Superior temporal gyrus (tissue), 1 donor: ENCODE data around the gene TRANK1.
"Not testable (repeated sequence)": the region's sequence is repeated elsewhere in the genome, so short reads cannot be mapped to it uniquely, and the experiment has no call there.

Experiments
- DNase-seq: peaks from one replicate; pipeline ENCODE4 v3.0.0-alpha.2; 2016; ENCODE audit errors: extremely low spot score

The TRANK1 gene

GRCh38 chr3:36892457-36893136 lies 52.3 kb downstream of the TRANK1 start:
- DNase-seq = no peak

DNA sequence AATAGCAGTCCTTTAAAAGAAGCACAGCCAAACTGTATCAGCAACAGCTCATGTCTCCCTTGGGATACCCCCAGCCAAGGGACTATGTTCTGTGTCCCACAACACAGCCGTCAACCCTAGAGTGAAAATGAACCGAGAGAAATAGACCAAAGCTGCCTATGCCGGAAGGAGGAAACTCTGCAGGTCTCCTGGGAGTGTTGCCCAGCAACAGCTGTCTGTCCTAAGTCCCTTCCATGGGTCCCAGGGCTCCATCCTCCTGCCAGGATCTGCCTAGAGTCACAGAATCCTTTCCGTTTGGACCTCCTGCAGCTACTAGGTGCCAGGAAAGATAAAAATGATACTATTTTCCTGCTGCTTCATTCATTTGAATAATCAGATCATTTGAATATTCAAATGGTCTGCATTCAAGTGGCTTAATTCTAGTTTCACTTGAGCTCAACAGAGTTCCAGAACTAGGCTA lies 53.1 kb downstream of the TRANK1 start:
- no peak for DNase-seq

- DNase-seq = not testable (repeated sequence)
Measured at GRCh38 chr3:36891097-36891496, 53.8 kb downstream of the TRANK1 start.

GRCh38 chr3:36890261-36890660 lies 54.6 kb downstream of the TRANK1 start:
- no peak for DNase-seq

DNA sequence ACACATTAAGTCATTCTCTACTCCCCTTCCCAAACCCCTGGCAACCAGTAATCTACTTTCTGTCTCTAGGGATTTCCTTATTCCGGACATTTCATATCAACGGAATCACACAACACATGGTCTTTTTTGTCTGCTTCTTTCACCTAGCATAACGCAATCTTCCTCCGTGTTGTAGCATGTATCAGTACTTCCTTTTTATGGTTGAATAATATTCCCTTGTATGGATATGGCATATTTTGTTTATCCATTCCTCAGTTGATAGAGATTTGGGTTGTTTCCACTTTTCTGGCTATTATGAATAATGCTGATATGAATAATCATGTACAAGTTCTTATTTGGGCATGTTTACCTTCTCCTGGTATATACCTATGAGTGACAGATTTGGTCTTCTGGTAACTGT lies 63.1 kb downstream of the TRANK1 start:
- no peak for DNase-seq

GRCh38 chr3:36879842-36880241 lies 65.0 kb downstream of the TRANK1 start:
- DNase-seq = not testable (repeated sequence)

DNA sequence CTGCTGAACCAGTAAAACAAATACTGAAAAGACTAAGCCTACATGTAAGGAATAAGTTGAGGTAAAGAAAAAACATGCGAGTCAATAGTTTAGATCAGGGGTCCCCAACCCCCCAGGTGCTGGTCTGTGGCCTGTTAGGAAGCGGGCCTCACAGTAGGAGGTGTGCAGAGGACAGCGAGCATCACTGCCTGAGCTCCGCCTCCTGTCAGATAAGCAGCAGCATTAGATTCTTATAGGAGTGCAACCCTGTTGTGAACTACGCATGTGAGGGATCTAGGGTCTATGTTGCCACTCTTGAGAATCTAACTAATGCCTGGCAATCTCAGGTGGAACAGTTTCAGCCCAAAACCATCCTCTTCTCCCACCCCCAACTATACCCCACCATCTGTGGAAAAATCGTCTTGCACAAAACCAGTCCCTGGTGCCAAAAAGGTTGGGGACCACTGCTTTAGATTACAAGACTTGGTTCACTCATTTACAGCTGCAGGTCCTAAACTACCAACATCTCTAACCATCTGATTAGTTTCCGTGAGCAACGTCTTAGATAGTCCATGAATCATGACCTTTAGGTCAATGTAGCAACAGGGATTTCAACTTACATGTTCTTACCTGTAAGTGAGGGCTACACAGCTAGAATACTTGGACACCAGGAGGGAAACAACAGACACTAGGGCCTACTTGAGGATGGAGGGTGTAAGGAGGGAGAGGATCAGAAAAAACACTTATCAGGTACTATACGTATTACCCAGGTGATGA lies 66.7 kb downstream of the TRANK1 start:
- DNase-seq = no peak

GRCh38 chr3:36876181-36876936 lies 68.5 kb downstream of the TRANK1 start:
- DNase-seq = no peak

- no peak for DNase-seq
Measured at GRCh38 chr3:36875397-36875796, 69.5 kb downstream of the TRANK1 start.

- DNase-seq = no peak
Measured at GRCh38 chr3:36874424-36874823, 70.4 kb downstream of the TRANK1 start.

DNA sequence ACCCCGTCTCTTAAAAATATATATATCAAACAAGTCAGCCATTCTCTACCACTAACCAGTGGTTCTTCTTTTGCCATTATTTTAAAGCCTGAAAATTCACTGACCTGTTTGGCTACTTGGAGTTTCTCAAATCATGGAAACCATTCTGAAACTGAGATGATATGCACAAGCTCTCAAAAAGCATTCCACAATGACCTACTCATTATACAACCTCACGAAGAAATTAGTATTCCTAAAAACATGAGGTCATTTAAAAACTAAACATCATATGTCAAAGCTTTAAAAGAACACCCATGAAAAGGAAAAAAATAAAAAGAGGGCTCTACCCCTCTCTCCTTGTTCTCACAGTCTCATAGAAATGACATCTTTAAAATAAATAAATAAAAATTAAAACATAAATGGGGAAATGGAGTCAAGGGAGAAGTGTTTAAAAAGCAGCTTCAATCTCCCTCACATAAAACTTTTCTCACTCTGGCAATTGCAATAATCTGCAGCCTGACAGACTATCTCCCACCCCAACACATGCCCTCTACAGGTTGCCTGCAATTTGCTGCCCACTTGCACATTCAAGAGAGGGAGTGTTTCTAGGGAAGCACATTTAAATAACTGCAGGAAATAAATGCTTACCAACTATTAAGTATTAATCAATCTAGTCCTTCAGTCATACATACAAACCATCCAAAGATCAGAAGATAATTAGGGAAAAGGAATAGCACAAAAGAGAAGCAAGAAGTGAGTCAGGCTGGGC lies 73.3 kb downstream of the TRANK1 start:
- DNase-seq = no peak

- peak; percentile 89 for DNase-seq
Measured at GRCh38 chr3:36868614-36869436, 76.0 kb downstream of the TRANK1 start.

GRCh38 chr3:36867810-36868209 lies 77.0 kb downstream of the TRANK1 start:
- no peak for DNase-seq

GRCh38 chr3:36866368-36866767 lies 78.5 kb downstream of the TRANK1 start:
- DNase-seq = no peak

GRCh38 chr3:36864180-36865053 lies 80.4 kb downstream of the TRANK1 start:
- DNase-seq = no peak

GRCh38 chr3:36862076-36862755 lies 82.6 kb downstream of the TRANK1 start:
- no peak for DNase-seq

GRCh38 chr3:36859494-36859893 lies 85.4 kb downstream of the TRANK1 start:
- no peak for DNase-seq

DNA sequence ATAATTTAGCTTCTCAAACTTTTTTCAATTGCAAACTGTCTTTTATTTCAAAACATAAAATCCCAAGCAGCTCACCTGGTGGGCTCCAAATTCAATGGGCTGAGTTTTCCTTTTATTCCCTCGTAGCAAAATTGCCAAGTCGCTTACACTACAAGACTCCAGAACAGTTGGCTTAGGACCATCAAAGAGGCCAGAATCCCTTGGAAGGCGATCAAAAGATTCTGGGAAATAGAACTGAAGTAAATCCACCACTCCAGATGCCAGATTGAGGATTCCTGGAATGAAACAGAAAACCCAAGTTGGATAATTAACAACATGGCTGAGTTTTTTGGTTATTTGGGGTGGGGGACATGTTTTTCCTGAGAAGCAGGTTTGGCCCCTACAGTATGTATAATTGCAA lies 92.8 kb downstream of the TRANK1 start:
- DNase-seq = no peak

DNA sequence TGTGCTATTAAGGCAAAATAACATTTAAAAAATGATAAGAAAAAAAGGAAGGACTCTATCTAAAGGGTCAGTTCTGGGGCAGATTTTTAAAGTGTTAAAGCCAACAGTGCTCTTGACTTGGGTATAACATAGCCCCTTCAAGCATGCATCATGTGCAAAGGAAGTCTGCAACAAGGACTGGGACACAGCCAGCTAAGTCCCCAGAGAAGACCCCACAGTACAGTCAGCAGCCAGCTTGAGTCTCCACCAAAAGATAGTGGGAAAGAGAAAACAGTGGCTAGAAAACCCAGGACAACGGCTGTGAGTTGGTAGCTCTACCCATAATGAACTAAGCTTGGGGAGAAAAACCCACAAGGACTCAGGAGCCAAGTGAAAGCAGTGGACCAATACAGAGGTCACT lies 94.1 kb downstream of the TRANK1 start:
- no peak for DNase-seq
